Psoas muscle (tissue), 8 donors: Measurements from ENCODE around the gene CLEC7A. TPM values are rescaled to one million over a fixed set of nuclear protein-coding genes. Genes with fewer than 3 reads are reported as not detected.

Experiments
- ATAC-seq, 4 donors: fragments of 200-7000 bp; cut with Tn5 transposase; one replicate each; pipeline ENCODE4 v1.9.1; 2020; ENCODE audit warnings: moderate library complexity in 3 of 4, mild to moderate bottlenecking in 2 of 4
- DNase-seq, 2 donors: peaks; one replicate each; pipeline ENCODE4 v3.0.0-alpha.2; 2020
- H3K27ac ChIP-seq: fragments of 200-600 bp; one replicate; pipeline ENCODE4 v1.8.0; 2022
- H3K27me3 ChIP-seq, 3 donors: fragments of 200-600 bp in 1 of 3; one replicate each; pipeline versions ENCODE4 v1.6.1 to v1.8.0; 2013 to 2022; ENCODE audit warnings: low read length in 2 of 3, mild to moderate bottlenecking in 2 of 3, moderate library complexity in 1 of 3; ENCODE audit not compliant: insufficient read depth in 3 of 3
- H3K36me3 ChIP-seq, 2 donors: fragments of 200-600 bp in 1 of 2; one replicate each; pipeline versions ENCODE4 v1.6.1 to v1.8.0; 2013 to 2022; ENCODE audit warnings: low read depth in 1 of 2, mild to moderate bottlenecking in 1 of 2, moderate library complexity in 1 of 2; ENCODE audit not compliant: insufficient read depth in 1 of 2
- H3K4me1 ChIP-seq: fragments of 200-600 bp; one replicate; pipeline ENCODE4 v1.8.0; 2022
- H3K4me3 ChIP-seq: fragments of 200-600 bp; one replicate; pipeline ENCODE4 v1.8.0; 2022; ENCODE audit warnings: mild to moderate bottlenecking
- H3K9me3 ChIP-seq: fragments of 200-600 bp; one replicate; pipeline ENCODE4 v1.8.0; 2022
- CTCF ChIP-seq: fragments of 200-600 bp; IDR thresholded peaks from one replicate; pipeline ENCODE4 v1.8.0; 2022; ENCODE audit warnings: antibody characterized with exemption
- WGBS, 3 donors: extraction: QIAGEN DNeasy Blood & Tissue Kit; methylation state at CpG; one replicate each; pipeline versions ENCODE4 v1.1.6 to v1.1.7; 2013; 5-methylcytosine and 5-hydroxymethylcytosine counted together
- intact Hi-C, 2 donors: fragments of 100-400 bp; cut with DNase I; formaldehyde crosslinking; loops; one replicate each; pipeline versions ENCODE4 v1.11.0 to v1.14.2; 2022
- long read RNA-seq, 2 donors: library from polyadenylated mRNA; unstranded; transcript quantifications; one replicate each; pipeline ENCODE4 v2.0.0, GENCODE V29; 2021
- polyA plus RNA-seq, 3 donors: library from polyadenylated mRNA; stranded (reverse); fragments of 200-250 nt; gene quantifications; one replicate each; pipeline ENCODE4 v1.2.3, GENCODE V29; 2013
- total RNA-seq, 4 donors: library from RNA; stranded (reverse); fragmentation: NEBNext Ultra II Directional in 2 of 4; extraction: Animal tissue kit (Norgen Biotek cat#: 25700) in 2 of 4; gene quantifications; one replicate each; pipeline versions ENCODE4 v1.2.1 to v1.2.4, GENCODE V29; 2021 to 2023
- donor health status: healthy with polysubstance abuse.
- donor health status: DM: no; HTN: no; CAD: no; lungs with moderate emphysema.
- donor health status: Bipolar disorder and iron deficiency.
- donor health status: healthy.
- donor health status: DM: yes; HTN: yes; CAD: no.
- donor health status: DM: no; HTN: no; CAD: no.
- donor health status: DM: no; HTN: no; CAD: no.
- donor health status: DM: yes; HTN: yes; CAD: no.

CLEC7A gene
- total RNA-seq (1 to 10 TPM; 1.0 to 3.0 (median 1.3) TPM), polyA plus RNA-seq (1 to 10 TPM in 1 of 3 donors, under 1 TPM in 2; 0.27 to 1.3 (median 0.69) TPM)
- long read RNA-seq, donor 1 = 0 reads
- long read RNA-seq, donor 2 = 0 reads

DNA sequence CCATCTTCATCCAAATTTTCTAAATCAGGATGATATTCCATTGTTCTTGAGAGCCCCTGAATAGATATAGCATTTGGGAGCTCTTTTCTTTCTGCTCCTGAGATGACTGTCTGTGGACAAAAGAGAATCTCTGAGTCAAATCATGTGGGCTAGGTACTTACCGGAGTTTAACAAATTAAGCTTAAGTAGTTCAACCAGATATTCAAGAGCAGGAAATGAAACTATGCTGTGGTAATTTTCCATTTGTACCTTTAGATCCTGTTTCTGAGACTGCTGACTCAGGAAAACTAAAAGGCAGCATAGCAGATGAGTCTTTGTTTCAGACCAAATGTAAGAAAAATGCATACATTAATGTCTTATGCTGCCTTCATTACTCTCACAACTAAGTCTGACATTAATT is at the start of gene CLEC7A:
CLEC7A (minus strand) TSS at position 158 of the 400 bp plus-strand sequence; CDS start at position 41, 117 bp downstream.
- Histone ChIP-seq H3K36me3 (no peaks in the 10 kb centered on the region), H3K27ac (no peak within 1 kb of the TSS), H3K9me3 (no peaks in the 10 kb centered on the region), H3K27me3 (no peaks in the 10 kb centered on the region), H3K4me3 (peak within 1 kb of the TSS; percentile 15), H3K4me1 (no peaks in the 10 kb centered on the region)
- ATAC-seq (no peak), DNase-seq (no peak)
- WGBS, 3 donors = 71 to 78% (median 75%) methylated on average over 1 of the region's 1 CpG
- no peak for TF ChIP-seq CTCF
- intact Hi-C loops = no loop called here

DNA sequence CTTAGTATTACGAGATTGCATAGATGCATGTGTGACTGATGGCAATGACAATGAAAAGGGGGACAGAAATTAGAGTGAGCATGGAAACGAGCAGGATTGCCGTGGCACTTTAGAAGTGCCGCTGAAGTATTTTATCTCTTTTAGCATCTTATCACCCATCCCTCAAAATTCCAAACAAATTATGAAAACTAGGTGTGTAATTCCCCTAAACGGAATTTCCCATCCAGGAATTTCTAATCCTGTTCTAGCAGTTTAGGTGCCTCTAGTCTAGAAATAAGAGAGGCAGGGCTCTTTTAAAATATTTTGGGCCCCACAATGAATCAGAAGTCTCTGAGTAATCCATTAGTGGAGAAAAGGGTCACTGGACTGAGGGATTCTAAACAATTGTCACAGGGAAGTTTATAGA is 49.8 kb upstream of the CLEC7A start:
- TF ChIP-seq CTCF = no peak
- Histone ChIP-seq H3K27ac (no peak overlapping the region), H3K36me3 (no peaks in the 10 kb centered on the region), H3K9me3 (no peaks in the 10 kb centered on the region), H3K27me3 (no peaks in the 10 kb centered on the region), H3K4me1 (no peaks in the 10 kb centered on the region), H3K4me3 (no peak overlapping the region)
- DNase-seq (no peak), ATAC-seq (no peak)
- intact Hi-C loops = no loop called here
- 62 to 64% (median 64%) methylated on average over 5 of the region's 5 CpGs for WGBS, 3 donors

DNA sequence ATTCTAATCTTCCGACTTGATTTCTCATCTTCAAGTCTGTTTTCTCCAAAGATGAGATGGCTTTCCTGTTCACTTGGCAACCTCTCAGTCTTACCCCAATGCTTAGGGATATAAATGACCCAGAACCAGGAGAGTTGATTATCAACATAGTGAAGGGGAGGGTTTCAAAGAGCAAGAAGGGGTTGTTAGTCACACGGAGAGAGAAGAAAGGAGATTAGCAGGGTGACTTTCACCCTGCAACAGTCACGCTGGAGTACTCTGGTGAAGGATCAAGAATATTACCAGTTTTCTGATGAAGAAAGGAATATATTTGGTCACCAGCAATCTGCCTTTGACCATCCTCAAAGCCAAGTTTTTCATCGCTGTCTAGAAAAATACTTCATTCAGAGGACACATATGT is 48.8 kb upstream of the CLEC7A start, which contains the start of gene TMEM52B:
TMEM52B (plus strand) TSS at position 212 of the 400 bp plus-strand sequence. CDS start 543 bp downstream, outside the sequence.
- Histone ChIP-seq H3K4me3 (no peak within 1 kb of the TSS), H3K36me3 (no peaks in the 10 kb centered on the region), H3K27me3 (no peaks in the 10 kb centered on the region), H3K4me1 (no peaks in the 10 kb centered on the region), H3K27ac (no peak within 1 kb of the TSS), H3K9me3 (no peaks in the 10 kb centered on the region)
- WGBS, 3 donors = 63 to 69% (median 67%) methylated on average over 4 of the region's 4 CpGs
- ATAC-seq (no peak), DNase-seq (no peak)
- no peak for TF ChIP-seq CTCF
- intact Hi-C loops = no loop called here

GRCh38 chr12:10175846-10176636 is 46.0 kb upstream of the CLEC7A start:
- Histone ChIP-seq H3K9me3 (no peaks in the 10 kb centered on the region), H3K4me1 (no peaks in the 10 kb centered on the region), H3K27ac (no peak overlapping the region), H3K4me3 (no peak overlapping the region), H3K36me3 (no peaks in the 10 kb centered on the region), H3K27me3 (no peaks in the 10 kb centered on the region)
- 81 to 85% (median 82%) methylated on average over 5 of the region's 5 CpGs for WGBS, 3 donors
- no peak for ATAC-seq
- no peak for DNase-seq
- TF ChIP-seq CTCF = no peak
- intact Hi-C loops = no loop called here
